NCI-H1105 treated with DMSO at 0.1 percent for 48 hours (cell line): ENCODE data around the gene BMP8A.
"Not testable (repeated sequence)": the region's sequence is repeated elsewhere in the genome, so short reads cannot be mapped to it uniquely, and the experiment has no call there.

Experiments used
- DNase-seq: peaks from one replicate; lab custom pipeline; 2025; lab: John Stamatoyannopoulos, UW

BMP8A gene

GRCh38 chr1:39507230-39507928 lies 15.9 kb downstream of the BMP8A start:
- no peak for DNase-seq

GRCh38 chr1:39508266-39508665 lies 16.8 kb downstream of the BMP8A start:
- no peak for DNase-seq

- no peak for DNase-seq
These were observed 17.4 kb downstream of the BMP8A start for GRCh38 chr1:39508857-39509305.

- DNase-seq, result no peak
These were observed 18.0 kb downstream of the BMP8A start for GRCh38 chr1:39509360-39510009.

- not testable (repeated sequence) for DNase-seq
These were observed 19.2 kb downstream of the BMP8A start for GRCh38 chr1:39510570-39511186.

GRCh38 chr1:39511477-39511876 lies 20.0 kb downstream of the BMP8A start:
- not testable (repeated sequence) for DNase-seq

- not testable (repeated sequence) for DNase-seq
These were observed 20.9 kb downstream of the BMP8A start for GRCh38 chr1:39512234-39512847.

- DNase-seq, result not testable (repeated sequence)
These were observed 23.3 kb downstream of the BMP8A start for GRCh38 chr1:39514710-39515124.

- not testable (repeated sequence) for DNase-seq
These were observed 24.0 kb downstream of the BMP8A start for GRCh38 chr1:39515131-39516086.

- DNase-seq, result not testable (repeated sequence)
These were observed 25.4 kb downstream of the BMP8A start for GRCh38 chr1:39516841-39517240.

GRCh38 chr1:39517936-39518335 lies 26.5 kb downstream of the BMP8A start:
- not testable (repeated sequence) for DNase-seq

GRCh38 chr1:39519376-39519775 lies 27.9 kb downstream of the BMP8A start:
- DNase-seq, result not testable (repeated sequence)

- DNase-seq, result not testable (repeated sequence)
These were observed 30.8 kb downstream of the BMP8A start for GRCh38 chr1:39522221-39522620.

- DNase-seq, result no peak
These were observed 31.5 kb downstream of the BMP8A start for GRCh38 chr1:39522661-39523567.

GRCh38 chr1:39524171-39524570 lies 32.7 kb downstream of the BMP8A start:
- DNase-seq, result no peak

GRCh38 chr1:39524591-39525365 lies 33.3 kb downstream of the BMP8A start:
- no peak for DNase-seq

GRCh38 chr1:39525366-39526165 lies 34.1 kb downstream of the BMP8A start:
- DNase-seq, result no peak

GRCh38 chr1:39526466-39527189 lies 35.2 kb downstream of the BMP8A start:
- DNase-seq, result no peak
